Kasumi-1 (cell line): ENCODE data around the gene NFATC2.
"Not testable (repeated sequence)": the region's sequence is repeated elsewhere in the genome, so short reads cannot be mapped to it uniquely, and the experiment has no call there.

Experiments used
- DNase-seq, 2 experiments: peaks; one replicate each; lab custom pipeline; 2025; lab: John Stamatoyannopoulos, UW

Gene NFATC2

GRCh38 chr20:51568533-51568932 lies 26.0 kb upstream of the NFATC2 start:
- DNase-seq: not testable (repeated sequence)

- DNase-seq: no peak
Observed at GRCh38 chr20:51567622-51568021, 25.1 kb upstream of the NFATC2 start.

- DNase-seq: no peak
Observed at GRCh38 chr20:51566594-51566993, 24.1 kb upstream of the NFATC2 start.

GRCh38 chr20:51565298-51566144 lies 23.0 kb upstream of the NFATC2 start:
- DNase-seq: no peak

GRCh38 chr20:51563486-51564332 lies 21.2 kb upstream of the NFATC2 start:
- peak; percentile 37 to 49 for DNase-seq

- no peak for DNase-seq
Observed at GRCh38 chr20:51563174-51563485, 20.6 kb upstream of the NFATC2 start.

GRCh38 chr20:51562332-51563173 lies 20.0 kb upstream of the NFATC2 start:
- peak; percentile 14 to 31 for DNase-seq

GRCh38 chr20:51562027-51562331 lies 19.5 kb upstream of the NFATC2 start:
- peak; percentile 7 to 13 for DNase-seq

GRCh38 chr20:51560550-51561307 lies 18.2 kb upstream of the NFATC2 start:
- no peak for DNase-seq

- no peak for DNase-seq
Observed at GRCh38 chr20:51560042-51560441, 17.5 kb upstream of the NFATC2 start.

GRCh38 chr20:51554538-51555165 lies 12.1 kb upstream of the NFATC2 start:
- DNase-seq: no peak

- no peak for DNase-seq
Observed at GRCh38 chr20:51553897-51554486, 11.5 kb upstream of the NFATC2 start.

GRCh38 chr20:51551186-51551585 lies 8.7 kb upstream of the NFATC2 start:
- DNase-seq: no peak

- no peak for DNase-seq
Observed at GRCh38 chr20:51549474-51549873, 7.0 kb upstream of the NFATC2 start.

- no peak for DNase-seq
Observed at GRCh38 chr20:51547951-51548350, 5.4 kb upstream of the NFATC2 start.

- no peak for DNase-seq
Observed at GRCh38 chr20:51545515-51545914, 3.0 kb upstream of the NFATC2 start.

- no peak for DNase-seq
Observed at GRCh38 chr20:51543422-51543788, 886 bp upstream of the NFATC2 start.

- DNase-seq: peak; percentile 42 to 44
Observed at GRCh38 chr20:51542033-51542570, 417 bp downstream of the NFATC2 start.

- DNase-seq: peak; percentile 95 to 96
Observed at GRCh38 chr20:51541189-51542032, 1.1 kb downstream of the NFATC2 start.

GRCh38 chr20:51540580-51540979 lies 1.9 kb downstream of the NFATC2 start:
- no peak for DNase-seq
